ENCODE data around the gene CD55.

Gene CD55

GRCh38 chr1:207329469-207329868, 8.0 kb downstream of the CD55 start:
- no peak for DNase-seq (ENCODE audit: low read depth in 2 of 2)

DNA sequence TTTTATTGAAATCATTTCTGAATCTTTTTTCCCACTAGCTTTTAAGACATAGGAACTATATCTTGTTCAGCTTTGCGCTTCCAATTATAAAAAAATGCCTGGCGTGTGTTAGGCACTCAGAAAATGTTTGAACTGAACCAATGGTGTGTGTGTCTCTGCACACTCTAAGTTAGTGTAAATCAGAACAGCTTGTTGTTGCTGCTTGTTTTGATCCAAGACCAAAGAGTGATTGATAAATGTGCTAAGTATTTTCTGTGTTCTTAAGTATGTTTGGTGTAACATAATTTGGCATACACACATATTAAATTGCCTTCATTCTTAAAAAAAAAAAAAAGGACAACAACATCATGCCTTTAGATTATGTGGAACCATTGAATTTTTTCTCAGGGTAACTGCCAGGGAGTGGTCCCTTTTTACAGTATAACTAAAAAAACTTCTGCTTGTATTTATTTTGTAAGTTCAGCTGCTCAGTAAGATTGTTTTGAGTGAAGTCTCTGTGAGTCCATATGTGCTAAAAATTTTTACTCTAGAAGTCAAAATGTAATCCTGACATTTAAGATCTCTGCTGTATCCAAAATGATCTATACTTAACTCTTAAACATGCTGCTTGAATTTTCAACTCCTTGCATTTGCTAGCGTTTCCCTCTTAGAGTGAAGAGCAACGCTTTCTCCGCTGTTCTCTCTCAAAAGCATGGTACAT, 8.7 kb downstream of the CD55 start:
- DNase-seq (ENCODE audit: low read depth in 2 of 2): no peak

DNA sequence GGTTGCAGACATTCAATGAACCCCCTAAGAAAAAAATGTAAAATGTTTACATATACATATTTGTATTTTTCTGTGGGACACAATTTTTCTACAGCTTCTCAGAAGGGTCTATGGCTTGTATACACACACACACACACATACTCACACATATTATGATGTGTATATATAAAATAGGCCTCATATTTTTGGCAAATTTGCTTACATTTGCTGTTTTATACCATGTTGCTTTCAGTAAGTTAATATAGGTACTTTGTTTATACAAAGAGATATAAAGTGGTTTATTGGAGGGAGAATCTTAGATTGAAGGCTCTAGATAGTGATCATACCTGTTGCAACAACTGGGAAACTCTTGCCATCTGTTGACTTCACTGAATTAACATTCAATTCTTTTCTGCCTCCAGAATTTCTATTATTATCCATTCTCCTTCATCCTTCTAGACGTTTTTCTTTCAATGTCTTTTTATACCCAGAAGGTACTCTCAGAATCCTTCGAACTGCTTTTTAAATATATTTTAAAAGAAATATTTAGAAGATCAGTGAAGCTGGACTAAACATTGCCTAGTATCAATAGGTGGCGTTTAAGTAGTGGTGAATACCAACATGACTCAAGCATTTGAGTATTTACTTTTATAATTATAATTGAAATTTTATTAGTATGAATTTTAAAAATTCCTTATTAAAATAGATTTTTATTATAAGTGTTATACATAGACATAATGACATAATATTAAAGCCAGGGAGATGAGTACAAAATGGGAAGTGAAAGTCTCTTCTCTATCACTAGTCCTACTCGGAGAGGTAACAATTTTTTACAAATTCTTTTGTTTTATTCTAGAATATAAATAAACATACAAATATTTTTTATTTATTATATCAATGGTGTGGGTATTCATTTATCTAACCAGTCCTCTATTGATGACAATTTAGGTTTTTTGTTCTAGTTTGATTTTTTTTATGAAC, 10.2 kb downstream of the CD55 start:
- DNase-seq (ENCODE audit: low read depth in 2 of 2): no peak

DNA sequence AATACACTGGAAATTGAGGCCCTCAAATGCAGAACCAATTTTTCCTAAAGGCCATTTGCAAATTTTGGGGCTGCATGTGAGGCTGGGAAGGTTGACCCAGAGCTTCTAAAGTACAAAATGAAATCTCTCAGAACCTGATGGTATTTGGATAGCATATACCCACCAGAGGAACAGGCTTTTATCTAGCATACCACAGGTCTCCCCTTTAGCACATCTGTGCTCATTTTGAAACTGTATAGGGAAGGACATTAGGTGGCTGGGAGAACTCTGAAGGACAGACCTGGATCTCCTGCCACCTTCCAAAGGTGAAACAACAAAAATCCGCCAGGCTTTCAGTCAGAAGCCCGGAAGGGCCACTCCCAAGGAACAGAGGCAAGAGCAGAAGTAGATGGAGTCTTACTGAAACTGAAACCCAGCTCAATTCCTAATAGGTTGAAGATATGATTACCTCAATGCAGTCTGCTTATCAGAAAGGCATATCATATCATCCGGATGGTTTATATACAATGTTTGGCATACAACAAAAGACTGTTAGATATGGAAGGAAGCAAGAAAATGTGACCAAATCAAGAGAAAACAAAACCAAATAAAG, 11.6 kb downstream of the CD55 start:
- no peak for DNase-seq (ENCODE audit: low read depth in 2 of 2)

DNA sequence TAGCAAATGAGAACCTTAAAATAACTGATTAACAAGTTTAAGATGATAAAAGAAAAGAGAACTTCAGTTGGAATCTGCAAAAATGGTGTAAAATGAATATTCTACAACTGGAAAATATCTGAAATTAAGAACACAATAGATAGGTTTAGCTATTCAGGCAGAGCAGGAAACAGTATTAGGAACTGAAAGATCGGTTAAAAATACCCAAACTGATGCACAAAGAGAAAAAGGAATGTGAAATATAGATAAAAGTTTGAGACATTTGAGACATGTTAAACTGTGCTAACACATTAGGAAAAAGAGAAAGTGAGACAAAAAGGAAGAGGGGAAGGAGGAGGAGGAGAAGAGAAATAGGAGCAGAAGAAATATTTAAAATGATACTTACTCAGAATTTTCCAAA, 12.1 kb downstream of the CD55 start:
- no peak for DNase-seq (ENCODE audit: low read depth in 2 of 2)

DNA sequence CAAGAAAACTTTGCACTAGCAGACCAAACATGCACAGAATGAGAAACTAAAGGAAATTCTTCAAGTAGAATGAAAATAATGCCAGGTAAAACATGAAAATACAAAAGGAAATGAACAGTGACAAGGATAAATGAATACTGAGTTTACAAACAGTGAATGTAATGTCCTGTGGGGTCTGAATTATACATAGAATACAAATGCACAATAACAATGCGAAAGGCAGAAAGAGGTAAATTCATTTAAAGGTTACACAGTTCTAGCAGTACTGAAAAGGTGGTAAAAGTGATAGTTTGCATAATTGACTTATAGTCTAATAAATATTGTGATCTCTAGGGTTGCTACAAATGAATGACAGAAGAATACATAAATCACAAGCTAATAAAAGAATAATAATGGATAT, 12.9 kb downstream of the CD55 start:
- no peak for DNase-seq (ENCODE audit: low read depth in 2 of 2)

DNA sequence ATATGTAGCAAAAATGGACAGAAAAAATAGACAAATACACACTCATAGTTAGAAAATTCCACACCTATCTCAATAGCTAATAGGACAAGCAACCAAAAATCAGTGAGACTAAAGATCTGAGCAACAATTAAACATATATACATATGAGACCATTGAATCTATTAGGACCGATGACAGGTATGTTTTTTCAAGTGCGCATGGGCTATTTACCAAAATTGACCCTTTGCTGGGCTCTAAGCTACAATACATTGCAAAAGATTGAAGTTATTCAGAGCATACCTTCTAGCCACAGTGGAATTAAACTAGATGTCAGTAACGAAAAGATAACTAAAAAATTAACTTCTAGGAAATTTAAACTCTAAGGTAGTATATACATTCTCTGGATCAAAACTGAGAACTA, 13.7 kb downstream of the CD55 start:
- no peak for DNase-seq (ENCODE audit: low read depth in 2 of 2)

DNA sequence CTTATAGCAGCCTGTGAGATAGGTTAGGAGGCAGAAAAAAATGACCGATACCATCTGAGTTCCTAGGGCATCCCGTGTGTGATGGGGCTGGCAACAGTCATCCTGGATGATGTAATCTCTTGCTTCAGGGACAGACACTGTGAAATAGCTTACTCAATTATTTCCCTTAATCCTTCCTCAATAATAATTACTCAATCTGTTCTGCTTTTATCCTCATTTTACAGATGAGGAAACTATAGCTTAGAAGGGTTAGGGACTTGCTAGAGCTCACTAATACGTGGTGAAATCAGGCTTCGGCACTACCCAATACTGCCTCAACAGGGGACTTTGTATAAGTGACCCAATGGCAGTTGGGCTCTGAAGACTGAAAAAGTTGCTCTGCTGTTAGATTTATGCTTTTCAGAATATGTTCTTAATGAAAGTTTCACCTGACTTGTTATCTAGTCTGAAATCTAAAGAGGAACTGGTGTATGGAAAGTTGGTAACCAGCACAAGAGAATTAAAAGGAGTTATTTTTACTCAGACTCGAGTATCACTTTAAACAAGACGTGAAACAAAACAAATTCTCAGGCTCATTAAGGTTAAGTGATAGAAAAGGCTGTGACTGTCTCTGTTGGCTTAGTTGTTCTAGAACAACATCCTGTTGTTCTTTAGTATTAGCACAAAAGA, 14.4 kb downstream of the CD55 start:
- no peak for DNase-seq (ENCODE audit: low read depth in 2 of 2)

DNA sequence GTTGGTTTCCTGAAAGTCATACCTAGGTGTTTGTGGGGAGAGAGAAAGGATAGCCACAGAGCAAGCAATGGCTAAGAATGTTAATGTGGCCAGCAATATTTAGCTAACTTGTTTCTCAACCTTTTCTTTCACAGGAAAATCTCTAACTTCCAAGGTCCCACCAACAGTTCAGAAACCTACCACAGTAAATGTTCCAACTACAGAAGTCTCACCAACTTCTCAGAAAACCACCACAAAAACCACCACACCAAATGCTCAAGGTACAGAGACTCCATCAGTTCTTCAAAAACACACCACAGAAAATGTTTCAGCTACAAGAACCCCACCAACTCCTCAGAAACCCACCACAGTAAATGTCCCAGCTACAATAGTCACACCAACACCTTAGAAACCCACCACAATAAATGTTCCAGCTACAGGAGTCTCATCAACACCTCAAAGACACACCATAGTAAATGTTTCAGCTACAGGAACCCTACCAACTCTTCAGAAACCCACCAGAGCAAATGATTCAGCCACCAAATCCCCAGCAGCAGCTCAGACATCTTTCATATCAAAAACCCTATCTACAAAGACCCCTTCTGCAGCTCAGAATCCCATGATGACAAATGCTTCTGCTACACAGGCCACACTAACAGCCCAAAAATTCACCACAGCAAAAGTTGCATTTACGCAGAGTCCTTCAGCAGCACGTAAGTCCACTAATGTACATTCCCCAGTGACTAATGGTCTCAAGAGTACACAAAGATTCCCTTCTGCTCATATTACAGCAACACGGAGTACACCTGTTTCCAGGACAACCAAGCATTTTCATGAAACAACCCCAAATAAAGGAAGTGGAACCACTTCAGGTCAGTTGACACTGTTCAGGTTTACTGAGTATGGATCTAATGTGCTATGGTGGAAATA, 15.3 kb downstream of the CD55 start:
- no peak for DNase-seq (ENCODE audit: low read depth in 2 of 2)

DNA sequence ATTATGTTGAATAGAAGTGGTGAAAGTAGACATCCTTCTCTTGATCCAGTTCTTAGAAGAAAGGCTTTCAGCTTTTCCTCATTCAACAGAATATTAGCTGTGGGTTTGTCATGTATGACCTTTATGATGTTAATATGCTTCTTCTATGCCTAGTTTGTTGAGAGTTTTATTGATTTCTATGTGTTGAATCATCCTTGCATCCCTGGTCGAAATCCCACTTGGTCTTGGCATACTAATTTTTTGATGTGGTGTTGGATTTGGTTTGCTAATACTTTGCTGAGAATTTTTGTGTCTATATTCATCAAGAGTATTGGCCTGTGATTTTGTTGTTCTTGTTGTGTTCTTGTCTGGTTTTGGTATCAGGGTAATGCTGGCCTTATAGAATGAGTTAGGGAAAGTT, 20.9 kb downstream of the CD55 start:
- DNase-seq (ENCODE audit: low read depth in 2 of 2): no peak

- DNase-seq (ENCODE audit: low read depth in 2 of 2): no peak
These were observed 22.2 kb downstream of the CD55 start for GRCh38 chr1:207343675-207344074.

DNA sequence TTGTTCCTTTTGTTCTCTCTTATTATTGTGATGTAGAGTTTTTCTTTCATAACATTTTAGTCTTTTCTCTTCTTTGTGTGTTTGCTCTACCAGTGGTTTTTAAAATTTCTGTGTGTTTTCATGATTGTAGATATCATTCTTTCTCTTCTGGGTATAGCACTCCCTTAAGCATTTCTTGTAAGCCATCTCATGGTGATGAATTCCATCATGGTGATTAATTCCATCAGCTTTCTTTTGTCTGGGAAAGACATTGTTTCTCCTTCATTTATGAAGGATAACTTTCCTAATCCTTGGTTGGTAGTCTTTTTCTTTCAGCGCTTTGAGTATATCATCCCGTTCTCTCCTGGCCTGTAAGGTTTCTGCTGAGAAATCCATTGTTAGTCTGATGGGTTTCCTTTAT, 22.7 kb downstream of the CD55 start:
- no peak for DNase-seq (ENCODE audit: low read depth in 2 of 2)

- DNase-seq (ENCODE audit: low read depth in 2 of 2): no peak
These were observed 24.4 kb downstream of the CD55 start for GRCh38 chr1:207345644-207346477.

DNA sequence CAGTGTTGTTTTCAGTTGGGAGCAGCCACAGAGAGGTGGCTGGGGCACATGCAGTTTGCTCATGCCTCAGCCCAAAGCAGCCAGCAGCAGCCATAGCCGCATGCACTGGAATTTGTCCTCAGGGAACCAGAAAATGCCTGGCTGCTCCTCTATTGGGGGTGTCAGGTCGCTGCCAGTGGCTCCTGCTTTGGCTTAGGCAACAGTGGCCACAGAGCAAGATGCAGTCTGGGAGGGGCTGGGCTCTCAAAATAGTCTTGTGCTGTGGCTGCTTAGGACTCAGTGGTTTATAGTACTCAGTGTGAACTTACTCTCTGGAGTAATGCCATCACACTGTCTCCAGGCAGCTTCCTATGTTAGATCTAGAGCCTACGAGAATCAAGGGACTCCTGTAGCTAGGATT, 25.0 kb downstream of the CD55 start:
- no peak for DNase-seq (ENCODE audit: low read depth in 2 of 2)

DNA sequence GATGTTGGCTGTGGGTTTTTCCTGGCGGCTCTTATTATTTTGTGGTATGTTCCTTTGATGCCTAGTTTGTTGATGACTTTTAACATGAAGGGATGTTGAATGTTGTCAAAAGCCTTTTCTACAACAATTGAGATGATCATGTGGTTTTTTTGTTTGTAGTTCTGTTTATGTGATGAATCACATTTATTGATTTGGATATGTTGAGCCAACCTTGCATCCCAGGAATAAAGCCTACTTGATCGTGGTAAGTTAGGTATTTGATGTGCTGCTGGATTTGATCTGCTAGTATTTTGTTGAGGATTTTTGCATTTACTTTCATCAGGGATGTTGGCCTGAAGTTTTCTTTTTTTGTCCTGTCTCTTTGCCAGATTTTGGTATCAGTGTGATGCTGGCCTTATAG, 28.5 kb downstream of the CD55 start:
- no peak for DNase-seq (ENCODE audit: low read depth in 2 of 2)

GRCh38 chr1:207352554-207352953, 31.1 kb downstream of the CD55 start:
- no peak for DNase-seq (ENCODE audit: low read depth in 2 of 2)

DNA sequence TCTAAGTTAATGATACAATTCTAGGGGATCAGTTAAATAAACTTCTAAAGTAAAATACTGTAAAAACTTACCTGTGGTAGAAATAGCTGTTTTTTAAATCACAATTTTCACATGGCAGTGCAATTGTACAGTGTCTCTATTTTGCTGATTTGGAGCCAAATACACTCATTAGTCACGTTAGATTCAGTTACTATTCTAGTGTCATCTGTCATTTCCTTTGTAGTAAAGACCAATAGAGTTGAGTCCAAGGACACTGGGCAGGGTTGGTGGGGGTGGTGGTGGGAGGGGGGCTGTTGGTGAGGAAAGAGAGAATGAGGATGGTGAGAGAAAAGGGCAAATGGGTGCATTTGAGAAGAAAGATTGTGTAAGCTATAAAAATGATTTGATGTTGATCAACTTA, 33.6 kb downstream of the CD55 start:
- no peak for DNase-seq (ENCODE audit: low read depth in 2 of 2)

GRCh38 chr1:207355513-207356295, 34.2 kb downstream of the CD55 start:
- no peak for DNase-seq (ENCODE audit: low read depth in 2 of 2)

DNA sequence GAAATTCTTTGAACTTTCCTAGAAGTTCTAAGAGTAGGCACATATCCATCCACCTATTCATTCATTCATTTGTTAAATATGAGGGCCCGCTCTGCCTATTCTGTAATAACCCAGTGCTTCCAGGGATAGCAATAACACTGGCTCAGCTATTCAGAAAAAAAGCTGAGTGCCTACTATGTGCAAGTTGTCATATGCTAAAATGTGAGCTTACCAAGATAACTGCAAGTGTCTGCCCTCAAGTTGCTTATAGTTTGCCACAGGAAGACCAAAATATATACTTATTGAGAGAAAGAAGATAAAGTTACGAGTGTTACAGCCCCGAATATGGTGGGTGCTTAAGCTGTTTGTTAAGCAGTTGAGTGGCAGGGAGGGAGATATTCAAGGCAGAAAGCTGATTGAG, 39.6 kb downstream of the CD55 start:
- DNase-seq (ENCODE audit: low read depth in 2 of 2): no peak
